Liver (tissue), 3 donors: ENCODE data around the gene NOP14.

Source experiments
- ATF3 ChIP-seq: IDR thresholded peaks from 2 replicates; pipeline ENCODE4 v1.6.1; 2016; ENCODE audit warnings: antibody characterized with exemption
- CTCF ChIP-seq: fragments of 150-350 bp; IDR thresholded peaks from 2 replicates; pipeline ENCODE4 v1.5.1; 2017; ENCODE audit warnings: improper control_type of control experiment, low read depth, low read length; ENCODE audit not compliant: missing input control
- EGR1 ChIP-seq, 2 donors: IDR thresholded peaks; 2 replicates each; pipeline ENCODE4 v1.6.1; 2016 to 2018; ENCODE audit warnings: antibody characterized with exemption in 2 of 2, low read depth in 2 of 2
- FOXA1 ChIP-seq: IDR thresholded peaks from 2 replicates; pipeline ENCODE4 v1.6.1; 2016; ENCODE audit warnings: antibody characterized with exemption
- GABPA ChIP-seq, 2 donors: IDR thresholded peaks in 1 of 2; conservative IDR thresholded peaks in 1 of 2; 2 replicates each; pipeline ENCODE4 v1.6.1; 2016; ENCODE audit warnings: antibody characterized with exemption in 2 of 2, mild to moderate bottlenecking in 1 of 2, moderate library complexity in 1 of 2
- MAX ChIP-seq: IDR thresholded peaks from 2 replicates; pipeline ENCODE4 v1.6.1; 2016; ENCODE audit warnings: antibody characterized with exemption
- NR2F2 ChIP-seq: IDR thresholded peaks from 2 replicates; pipeline ENCODE4 v1.6.1; 2016; ENCODE audit warnings: antibody characterized with exemption
- RAD21 ChIP-seq, 2 donors: IDR thresholded peaks; 2 replicates each; pipeline ENCODE4 v1.6.1; 2016; ENCODE audit warnings: antibody characterized with exemption in 2 of 2, mild to moderate bottlenecking in 2 of 2
- REST ChIP-seq: IDR thresholded peaks from 2 replicates; pipeline ENCODE4 v1.6.1; 2016; ENCODE audit warnings: antibody characterized with exemption, mild to moderate bottlenecking
- RXRA ChIP-seq, 2 donors: IDR thresholded peaks; 2 replicates each; pipeline ENCODE4 v1.6.1; 2017 to 2018; ENCODE audit warnings: antibody characterized with exemption in 2 of 2, mild to moderate bottlenecking in 1 of 2
- SP1 ChIP-seq: IDR thresholded peaks from 2 replicates; pipeline ENCODE4 v1.6.1; 2018; ENCODE audit warnings: antibody characterized with exemption, mild to moderate bottlenecking
- TAF1 ChIP-seq: conservative IDR thresholded peaks from 2 replicates; pipeline ENCODE4 v1.6.1; 2016; ENCODE audit warnings: antibody characterized with exemption, mild to moderate bottlenecking
- YY1 ChIP-seq: IDR thresholded peaks from 2 replicates; pipeline ENCODE4 v1.6.1; 2016; ENCODE audit warnings: antibody characterized with exemption, mild to moderate bottlenecking
- ZBTB33 ChIP-seq: IDR thresholded peaks from 2 replicates; pipeline ENCODE4 v1.6.1; 2016; ENCODE audit warnings: antibody characterized with exemption
- donor health status: healthy.
- donor health status: healthy.

- TF ChIP-seq CTCF (no peak), MAX (no peak), RXRA (IDR thresholded peaks at IDR 0.05) (no peak), ZBTB33 (no peak), REST (no peak), NR2F2 (no peak), GABPA (IDR thresholded peaks at IDR 0.05 in 1 of 2, conservative IDR thresholded peaks at IDR 0.05 in 1 of 2) (no peak), RAD21 (IDR thresholded peaks at IDR 0.05) (no peak), TAF1 (no peak), FOXA1 (no peak), SP1 (no peak), YY1 (no peak), ATF3 (no peak), EGR1 (IDR thresholded peaks at IDR 0.05; ENCODE audit: low read depth in 2 of 2) (no peak)
Measured at GRCh38 chr4:2906218-2906617, 57.0 kb downstream of the NOP14 start.
